ENCODE data around the gene NUMB. TPM values are rescaled to one million over a fixed set of nuclear protein-coding genes. Genes with fewer than 3 reads are reported as not detected.

Gene NUMB
- total RNA-seq, 1 donor from 2014 or later, result 92.4 TPM

- H3K4me3 Mint-ChIP-seq (ENCODE audit: low read depth), result no peak overlapping the region
- no peak for DNase-seq (ENCODE audit: low spot score, unreplicated experiment)
- no peak for TF ChIP-seq CTCF (IDR thresholded peaks at IDR 0.05; ENCODE audit: unreplicated experiment)
- H3K27ac Mint-ChIP-seq, result no peak overlapping the region
- H3K4me1 Mint-ChIP-seq (ENCODE audit: low read depth), result peaks cover 9% of the 10 kb centered on the region
- H3K9me3 Mint-ChIP-seq (ENCODE audit: low read depth), result no peaks in the 10 kb centered on the region
- H3K27me3 Mint-ChIP-seq, result peaks cover 66% of the 10 kb centered on the region
- peaks cover 2% of the 10 kb centered on the region for H3K36me3 Mint-ChIP-seq (ENCODE audit: insufficient read depth)
Measured at GRCh38 chr14:73241481-73242165, 216.7 kb downstream of the NUMB start.

GRCh38 chr14:73240816-73241480 is 217.4 kb downstream of the NUMB start:
- Mint-ChIP-seq H3K27ac (no peak overlapping the region), H3K4me1 (ENCODE audit: low read depth) (peaks cover 12% of the 10 kb centered on the region), H3K9me3 (ENCODE audit: low read depth) (no peaks in the 10 kb centered on the region), H3K36me3 (ENCODE audit: insufficient read depth) (peaks cover 2% of the 10 kb centered on the region), H3K4me3 (ENCODE audit: low read depth) (no peak overlapping the region), H3K27me3 (peaks cover 73% of the 10 kb centered on the region)
- TF ChIP-seq CTCF (IDR thresholded peaks at IDR 0.05; ENCODE audit: unreplicated experiment), result no peak
- DNase-seq (ENCODE audit: low spot score, unreplicated experiment), result no peak

GRCh38 chr14:73239393-73240241 is 218.7 kb downstream of the NUMB start:
- no peak for TF ChIP-seq CTCF (IDR thresholded peaks at IDR 0.05; ENCODE audit: unreplicated experiment)
- H3K9me3 Mint-ChIP-seq (ENCODE audit: low read depth), result no peaks in the 10 kb centered on the region
- peaks cover 19% of the 10 kb centered on the region for H3K4me1 Mint-ChIP-seq (ENCODE audit: low read depth)
- no peak overlapping the region for H3K4me3 Mint-ChIP-seq (ENCODE audit: low read depth)
- peaks cover 2% of the 10 kb centered on the region for H3K36me3 Mint-ChIP-seq (ENCODE audit: insufficient read depth)
- no peak overlapping the region for H3K27ac Mint-ChIP-seq
- DNase-seq (ENCODE audit: low spot score, unreplicated experiment), result no peak
- H3K27me3 Mint-ChIP-seq, result peaks cover 83% of the 10 kb centered on the region

GRCh38 chr14:73238941-73239340 is 219.4 kb downstream of the NUMB start:
- H3K9me3 Mint-ChIP-seq (ENCODE audit: low read depth), result no peaks in the 10 kb centered on the region
- H3K4me1 Mint-ChIP-seq (ENCODE audit: low read depth), result peaks cover 19% of the 10 kb centered on the region
- no peak for TF ChIP-seq CTCF (IDR thresholded peaks at IDR 0.05; ENCODE audit: unreplicated experiment)
- no peak for DNase-seq (ENCODE audit: low spot score, unreplicated experiment)
- no peak overlapping the region for H3K27ac Mint-ChIP-seq
- H3K36me3 Mint-ChIP-seq (ENCODE audit: insufficient read depth), result peaks cover 2% of the 10 kb centered on the region
- H3K27me3 Mint-ChIP-seq, result peaks cover 85% of the 10 kb centered on the region
- no peak overlapping the region for H3K4me3 Mint-ChIP-seq (ENCODE audit: low read depth)

GRCh38 chr14:73238424-73238852 is 219.9 kb downstream of the NUMB start:
- Mint-ChIP-seq H3K4me3 (ENCODE audit: low read depth) (peak overlapping the region; percentile 48), H3K36me3 (ENCODE audit: insufficient read depth) (peaks cover 2% of the 10 kb centered on the region), H3K27ac (no peak overlapping the region), H3K9me3 (ENCODE audit: low read depth) (no peaks in the 10 kb centered on the region), H3K27me3 (peaks cover 85% of the 10 kb centered on the region), H3K4me1 (ENCODE audit: low read depth) (peaks cover 19% of the 10 kb centered on the region)
- DNase-seq (ENCODE audit: low spot score, unreplicated experiment), result no peak
- no peak for TF ChIP-seq CTCF (IDR thresholded peaks at IDR 0.05; ENCODE audit: unreplicated experiment)
